Caco-2 (cell line): ENCODE data around the gene PCBP3. TPM values are rescaled to one million over a fixed set of nuclear protein-coding genes. Genes with fewer than 3 reads are reported as not detected.

Source experiments
- BruUV-seq: library from RNA; stranded (reverse); fragments of 400-500 nt; replicated peaks from 2 replicates; lab custom pipeline; 2021; lab: Mats Ljungman, UMichigan
- CTCF ChIA-PET: fragments of 300-600 bp; sonication (Branson Sonifier 250); formaldehyde crosslinking; loops from one replicate; lab custom pipeline; 2022; ENCODE audit warnings: antibody characterized with exemption; lab: Charles Lee
- POLR2A ChIA-PET: fragments of 300-600 bp; sonication (Branson Sonifier 250); formaldehyde crosslinking; loops from one replicate; lab custom pipeline; 2022; ENCODE audit warnings: antibody characterized with exemption; lab: Charles Lee
- DNase-seq, 2 experiments: peaks; one replicate each; pipeline versions ENCODE4 v3.0.0 to v3.0.0-alpha.2; 2020 to 2022
- H3K27me3 ChIP-seq: replicated peaks from 2 replicates; pipeline ENCODE4 v1.6.0; 2011; ENCODE audit warnings: low read length; ENCODE audit not compliant: control insufficient read depth, insufficient read depth
- H3K36me3 ChIP-seq: 2 replicates; pipeline ENCODE4 v1.5.1; 2011; ENCODE audit warnings: low read length; ENCODE audit not compliant: control insufficient read depth, insufficient read depth
- H3K4me1 ChIP-seq: fragments of 250-450 bp; sonication (Bioruptor Pico); 2 replicates; pipeline ENCODE4 v1.5.1; 2020; ENCODE audit warnings: mild to moderate bottlenecking
- H3K4me3 ChIP-seq: 2 replicates; pipeline ENCODE4 v1.5.1; 2011; ENCODE audit warnings: low read depth, mild to moderate bottlenecking, control low read depth, low read length
- H3K9me3 ChIP-seq: fragments of 250-450 bp; sonication (Bioruptor Pico); 2 replicates; pipeline ENCODE4 v1.5.1; 2020; ENCODE audit warnings: mild to moderate bottlenecking, moderate library complexity
- H3K27ac Mint-ChIP-seq: one replicate; pipeline ENCODE4 v1.8.0; 2022; ENCODE audit warnings: mixed read lengths; ENCODE audit not compliant: unreplicated experiment
- H3K27me3 Mint-ChIP-seq: one replicate; pipeline ENCODE4 v1.8.0; 2022; ENCODE audit warnings: mixed read lengths; ENCODE audit not compliant: insufficient read depth, unreplicated experiment
- H3K36me3 Mint-ChIP-seq: one replicate; pipeline ENCODE4 v1.8.0; 2022; ENCODE audit warnings: mild to moderate bottlenecking, mixed read lengths; ENCODE audit not compliant: insufficient read depth, unreplicated experiment
- H3K4me1 Mint-ChIP-seq: one replicate; pipeline ENCODE4 v1.8.0; 2022; ENCODE audit warnings: low read depth, mixed read lengths; ENCODE audit not compliant: unreplicated experiment
- H3K4me3 Mint-ChIP-seq: one replicate; pipeline ENCODE4 v1.8.0; 2022; ENCODE audit warnings: mild to moderate bottlenecking, moderate library complexity, mixed read lengths; ENCODE audit not compliant: unreplicated experiment
- H3K9me3 Mint-ChIP-seq: one replicate; pipeline ENCODE4 v1.8.0; 2022; ENCODE audit warnings: mixed read lengths; ENCODE audit not compliant: unreplicated experiment
- CTCF ChIP-seq, 2 experiments: fragments of 200-600 bp in 1 of 2; IDR thresholded peaks; 1 replicate in 1 of 2; 2 replicates in 1 of 2; pipeline versions ENCODE4 v1.5.1 to v1.8.0; 2011 to 2022; ENCODE audit warnings: antibody characterized with exemption in 1 of 2, control low read depth in 1 of 2, inconsistent platforms in 1 of 2, low read depth in 1 of 2, low read length in 1 of 2, mild to moderate bottlenecking in 1 of 2, moderate library complexity in 1 of 2; ENCODE audit not compliant: insufficient read depth in 1 of 2, severe bottlenecking in 1 of 2, unreplicated experiment in 1 of 2
- intact Hi-C: fragments of 100-400 bp; cut with micrococcal nuclease; formaldehyde crosslinking; loops from one replicate; pipeline ENCODE4 v1.10.0; 2022; ENCODE audit not compliant: unreplicated experiment
- total RNA-seq: library from RNA; stranded (reverse); gene quantifications from 2 replicates; pipeline ENCODE4 v1.2.3, GENCODE V29; 2022

PCBP3 gene
- total RNA-seq, 1 experiment from 2014 or later: 0.75 TPM

GRCh38 chr21:45887120-45887611, 243.6 kb downstream of the PCBP3 start:
- ChIA-PET POLR2A (no interaction called here), CTCF (no interaction called here)
- Mint-ChIP-seq H3K36me3 (no peaks in the 10 kb centered on the region), H3K27me3 (peaks cover 20% of the 10 kb centered on the region), H3K4me1 (no peaks in the 10 kb centered on the region), H3K27ac (no peak overlapping the region), H3K9me3 (no peaks in the 10 kb centered on the region), H3K4me3 (no peak overlapping the region)
- H3K4me3 ChIP-seq: no peak overlapping the region
- BruUV-seq: no TSS peak
- H3K9me3 ChIP-seq: no peaks in the 10 kb centered on the region
- intact Hi-C loops: no loop called here
- no peak for TF ChIP-seq CTCF (IDR thresholded peaks at IDR 0.05; ENCODE audit: insufficient read depth in 1 of 2, low read depth in 1 of 2, low read length in 1 of 2, severe bottlenecking in 1 of 2, unreplicated experiment in 1 of 2)
- peak in 1 of 2 experiments; percentile 19 for DNase-seq
- H3K4me1 ChIP-seq: no peaks in the 10 kb centered on the region
- no peaks in the 10 kb centered on the region for H3K36me3 ChIP-seq
- no peaks in the 10 kb centered on the region for H3K27me3 ChIP-seq

- Histone ChIP-seq H3K4me1 (no peaks in the 10 kb centered on the region), H3K27me3 (no peaks in the 10 kb centered on the region), H3K9me3 (no peaks in the 10 kb centered on the region), H3K4me3 (no peak overlapping the region), H3K36me3 (no peaks in the 10 kb centered on the region)
- H3K4me3 Mint-ChIP-seq: no peak overlapping the region
- no peaks in the 10 kb centered on the region for H3K9me3 Mint-ChIP-seq
- ChIA-PET CTCF (no interaction called here), POLR2A (no interaction called here)
- H3K27ac Mint-ChIP-seq: no peak overlapping the region
- no TSS peak for BruUV-seq
- no peaks in the 10 kb centered on the region for H3K36me3 Mint-ChIP-seq
- peaks cover 16% of the 10 kb centered on the region for H3K27me3 Mint-ChIP-seq
- no peak for TF ChIP-seq CTCF (IDR thresholded peaks at IDR 0.05; ENCODE audit: insufficient read depth in 1 of 2, low read depth in 1 of 2, low read length in 1 of 2, severe bottlenecking in 1 of 2, unreplicated experiment in 1 of 2)
- intact Hi-C loops: no loop called here
- DNase-seq: peak in 1 of 2 experiments; percentile 25
- no peaks in the 10 kb centered on the region for H3K4me1 Mint-ChIP-seq
These were observed 244.3 kb downstream of the PCBP3 start for GRCh38 chr21:45887788-45888187.

- BruUV-seq: no TSS peak
- no peak for TF ChIP-seq CTCF (IDR thresholded peaks at IDR 0.05; ENCODE audit: insufficient read depth in 1 of 2, low read depth in 1 of 2, low read length in 1 of 2, severe bottlenecking in 1 of 2, unreplicated experiment in 1 of 2)
- Mint-ChIP-seq H3K27me3 (peaks cover 12% of the 10 kb centered on the region), H3K4me3 (no peak overlapping the region), H3K36me3 (no peaks in the 10 kb centered on the region), H3K9me3 (no peaks in the 10 kb centered on the region), H3K27ac (no peak overlapping the region), H3K4me1 (no peaks in the 10 kb centered on the region)
- DNase-seq: peak in 1 of 2 experiments; percentile 12
- ChIA-PET POLR2A (no interaction called here), CTCF (interaction anchor here (0.6 kb wide), 1 partner anchor 938 kb away, joined by 3 read pairs; no protein-coding TSS in a partner anchor)
- intact Hi-C loops: no loop called here
- Histone ChIP-seq H3K4me1 (no peaks in the 10 kb centered on the region), H3K4me3 (no peak overlapping the region), H3K36me3 (no peaks in the 10 kb centered on the region), H3K27me3 (no peaks in the 10 kb centered on the region), H3K9me3 (no peaks in the 10 kb centered on the region)
These were observed 245.0 kb downstream of the PCBP3 start for GRCh38 chr21:45888386-45889009.
